Measurements from ENCODE around the gene NOC3L. TPM values are rescaled to one million over a fixed set of nuclear protein-coding genes. Genes with fewer than 3 reads are reported as not detected.

Gene NOC3L
- polyA plus RNA-seq, 3 donors = 2.4 to 3.0 (median 2.7) TPM

GRCh38 chr10:94300042-94300441 is 62.7 kb downstream of the NOC3L start:
- DNase-seq = no peak
- Histone ChIP-seq H2AFZ (ENCODE audit: insufficient read depth, low read depth, low read length, poor library complexity, severe bottlenecking) (no peak overlapping the region), H3K27me3 (ENCODE audit: control insufficient read depth in 2 of 2, insufficient read depth in 2 of 2, low read length in 2 of 2) (peaks cover 18 to 31% of the 10 kb centered on the region in 2 donors), H3K4me3 (replicated peaks in 1 of 3; ENCODE audit: low read depth in 2 of 3, low read length in 3 of 3) (no peak overlapping the region), H3K9me3 (replicated peaks in 1 of 2; ENCODE audit: control insufficient read depth in 1 of 2, insufficient read depth in 1 of 2, low read length in 2 of 2) (no peaks in the 10 kb centered on the region), H3K4me1 (ENCODE audit: control insufficient read depth in 1 of 2, insufficient read depth in 2 of 2, low read length in 2 of 2) (no peaks in the 10 kb centered on the region), H3K36me3 (replicated peaks in 1 of 2; ENCODE audit: control insufficient read depth in 1 of 2, insufficient read depth in 2 of 2, low read length in 2 of 2) (no peaks in the 10 kb centered on the region), H3K4me2 (replicated peaks; ENCODE audit: extremely low read depth, low read length, poor library complexity, severe bottlenecking) (no peak overlapping the region), H4K20me1 (ENCODE audit: insufficient read depth, low read length) (no peaks in the 10 kb centered on the region), H3K27ac (ENCODE audit: low read depth in 1 of 2, low read length in 2 of 2) (no peak overlapping the region), H3K79me2 (ENCODE audit: insufficient read depth, low read length) (no peaks in the 10 kb centered on the region), H3K9ac (ENCODE audit: insufficient read depth, low read length, poor library complexity, severe bottlenecking) (no peak overlapping the region)
- no peaks in the 10 kb centered on the region for H3K4me1 Mint-ChIP-seq
- no peak for TF ChIP-seq CTCF (IDR thresholded peaks at IDR 0.05)
- H3K36me3 Mint-ChIP-seq = no peaks in the 10 kb centered on the region
- peaks cover 10 to 36% (median 15%) of the 10 kb centered on the region in 3 donors for H3K27me3 Mint-ChIP-seq (ENCODE audit: low read depth in 3 of 3)
- intact Hi-C loops (cut with micrococcal nuclease) = no loop called here
- H3K4me3 Mint-ChIP-seq = peak overlapping the region in 1 of 2 donors; percentile 39
- H3K9me3 Mint-ChIP-seq = no peaks in the 10 kb centered on the region
- no peak overlapping the region for H3K27ac Mint-ChIP-seq
- WGBS (ENCODE audit: insufficient coverage) = 77% methylated on average over 2 of the region's 3 CpGs

- Histone ChIP-seq H3K4me2 (replicated peaks; ENCODE audit: extremely low read depth, low read length, poor library complexity, severe bottlenecking) (no peak overlapping the region), H3K79me2 (ENCODE audit: insufficient read depth, low read length) (no peaks in the 10 kb centered on the region), H3K9me3 (replicated peaks in 1 of 2; ENCODE audit: control insufficient read depth in 1 of 2, insufficient read depth in 1 of 2, low read length in 2 of 2) (no peaks in the 10 kb centered on the region), H3K27ac (ENCODE audit: low read depth in 1 of 2, low read length in 2 of 2) (no peak overlapping the region), H3K9ac (ENCODE audit: insufficient read depth, low read length, poor library complexity, severe bottlenecking) (no peak overlapping the region), H3K4me1 (ENCODE audit: control insufficient read depth in 1 of 2, insufficient read depth in 2 of 2, low read length in 2 of 2) (no peaks in the 10 kb centered on the region), H2AFZ (ENCODE audit: insufficient read depth, low read depth, low read length, poor library complexity, severe bottlenecking) (no peak overlapping the region), H3K36me3 (replicated peaks in 1 of 2; ENCODE audit: control insufficient read depth in 1 of 2, insufficient read depth in 2 of 2, low read length in 2 of 2) (no peaks in the 10 kb centered on the region), H4K20me1 (ENCODE audit: insufficient read depth, low read length) (no peaks in the 10 kb centered on the region), H3K4me3 (replicated peaks in 1 of 3; ENCODE audit: low read depth in 2 of 3, low read length in 3 of 3) (no peak overlapping the region), H3K27me3 (ENCODE audit: control insufficient read depth in 2 of 2, insufficient read depth in 2 of 2, low read length in 2 of 2) (peaks cover 16 to 31% of the 10 kb centered on the region in 2 donors)
- Mint-ChIP-seq H3K4me1 (no peaks in the 10 kb centered on the region), H3K36me3 (no peaks in the 10 kb centered on the region), H3K27me3 (ENCODE audit: low read depth in 3 of 3) (peaks cover 13 to 36% (median 15%) of the 10 kb centered on the region in 3 donors), H3K4me3 (no peak overlapping the region), H3K27ac (no peak overlapping the region), H3K9me3 (no peaks in the 10 kb centered on the region)
- TF ChIP-seq CTCF (IDR thresholded peaks at IDR 0.05) = no peak
- intact Hi-C loops (cut with micrococcal nuclease) = no loop called here
- DNase-seq = no peak
- 0% methylated on average over 3 of the region's 3 CpGs for WGBS (ENCODE audit: insufficient coverage)
Measured at GRCh38 chr10:94299417-94299816, 63.3 kb downstream of the NOC3L start.

All from CD14-positive monocyte (primary cell).